ENCODE results near the gene RNF224.

RNF224 gene

DNA sequence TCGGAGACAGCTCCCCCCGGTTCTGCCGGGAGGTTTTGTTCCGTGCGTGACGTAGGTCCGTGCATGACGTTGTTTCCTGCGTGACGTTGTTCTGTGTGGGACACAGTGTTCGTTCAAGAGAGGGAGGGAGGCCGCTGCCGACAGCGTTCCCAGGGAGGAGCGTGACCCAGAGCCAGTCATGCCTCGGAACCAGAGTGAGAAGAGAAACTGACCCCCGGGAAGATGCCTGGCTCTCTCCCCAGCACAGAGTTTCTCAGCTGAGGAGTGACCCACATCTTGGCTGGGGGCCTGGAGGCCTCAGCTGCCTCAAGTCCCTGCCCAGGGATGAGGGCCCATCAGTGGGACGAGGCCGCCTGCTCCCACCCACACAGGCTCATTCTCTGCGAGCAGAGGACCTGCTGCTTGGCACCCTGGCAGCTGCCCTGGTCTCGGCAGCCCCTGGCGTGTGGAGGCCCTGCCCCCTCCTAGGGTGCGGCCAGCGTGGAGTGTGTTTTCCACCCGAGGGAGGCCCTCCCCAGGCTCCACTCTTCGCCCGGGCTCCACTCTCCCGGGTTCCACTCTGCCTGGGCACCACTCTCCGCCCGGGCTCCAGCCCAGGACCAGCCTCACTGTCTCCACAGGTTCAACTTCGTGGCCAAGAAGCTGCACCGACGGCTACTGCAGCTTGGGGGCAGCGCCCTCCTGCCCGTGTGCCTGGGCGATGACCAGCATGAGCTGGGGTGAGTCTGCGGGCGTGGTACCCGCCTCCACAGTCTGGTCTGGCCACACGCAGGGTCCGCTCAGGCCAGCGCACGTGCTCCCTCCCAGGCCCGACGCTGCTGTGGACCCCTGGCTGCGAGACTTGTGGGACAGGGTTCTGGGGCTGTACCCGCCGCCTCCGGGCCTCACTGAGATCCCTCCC is 13.9 kb upstream of the RNF224 start:
- Mint-ChIP-seq H3K4me1 (ENCODE audit: low read depth) (peaks cover 29% of the 10 kb centered on the region), H3K9me3 (no peaks in the 10 kb centered on the region), H3K36me3 (ENCODE audit: low read depth) (peaks cover 87% of the 10 kb centered on the region), H3K27me3 (no peaks in the 10 kb centered on the region), H3K4me3 (no peak overlapping the region), H3K27ac (no peak overlapping the region)
- intact Hi-C loops (cut with micrococcal nuclease) = no loop called here

DNA sequence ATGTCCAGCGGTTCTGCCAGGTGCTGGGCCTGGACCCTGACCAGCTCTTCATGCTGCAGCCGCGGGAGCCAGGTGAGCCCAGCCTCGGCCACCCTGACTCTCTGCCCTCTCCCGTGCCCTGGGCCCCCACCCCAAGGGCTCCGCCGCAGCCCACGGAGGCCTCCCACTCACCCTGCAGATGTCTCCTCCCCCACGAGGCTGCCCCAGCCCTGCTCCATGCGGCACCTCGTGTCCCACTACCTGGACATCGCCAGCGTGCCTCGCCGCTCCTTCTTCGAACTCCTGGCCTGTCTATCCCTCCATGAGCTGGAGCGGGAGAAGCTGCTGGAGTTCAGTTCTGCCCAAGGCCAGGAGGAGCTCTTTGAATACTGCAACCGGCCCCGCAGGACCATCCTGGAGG is 12.7 kb upstream of the RNF224 start:
- H3K27ac Mint-ChIP-seq = no peak overlapping the region
- no peaks in the 10 kb centered on the region for H3K27me3 Mint-ChIP-seq
- intact Hi-C loops (cut with micrococcal nuclease) = no loop called here
- H3K36me3 Mint-ChIP-seq (ENCODE audit: low read depth) = peaks cover 75% of the 10 kb centered on the region
- no peaks in the 10 kb centered on the region for H3K9me3 Mint-ChIP-seq
- no peak overlapping the region for H3K4me3 Mint-ChIP-seq
- peaks cover 36% of the 10 kb centered on the region for H3K4me1 Mint-ChIP-seq (ENCODE audit: low read depth)

DNA sequence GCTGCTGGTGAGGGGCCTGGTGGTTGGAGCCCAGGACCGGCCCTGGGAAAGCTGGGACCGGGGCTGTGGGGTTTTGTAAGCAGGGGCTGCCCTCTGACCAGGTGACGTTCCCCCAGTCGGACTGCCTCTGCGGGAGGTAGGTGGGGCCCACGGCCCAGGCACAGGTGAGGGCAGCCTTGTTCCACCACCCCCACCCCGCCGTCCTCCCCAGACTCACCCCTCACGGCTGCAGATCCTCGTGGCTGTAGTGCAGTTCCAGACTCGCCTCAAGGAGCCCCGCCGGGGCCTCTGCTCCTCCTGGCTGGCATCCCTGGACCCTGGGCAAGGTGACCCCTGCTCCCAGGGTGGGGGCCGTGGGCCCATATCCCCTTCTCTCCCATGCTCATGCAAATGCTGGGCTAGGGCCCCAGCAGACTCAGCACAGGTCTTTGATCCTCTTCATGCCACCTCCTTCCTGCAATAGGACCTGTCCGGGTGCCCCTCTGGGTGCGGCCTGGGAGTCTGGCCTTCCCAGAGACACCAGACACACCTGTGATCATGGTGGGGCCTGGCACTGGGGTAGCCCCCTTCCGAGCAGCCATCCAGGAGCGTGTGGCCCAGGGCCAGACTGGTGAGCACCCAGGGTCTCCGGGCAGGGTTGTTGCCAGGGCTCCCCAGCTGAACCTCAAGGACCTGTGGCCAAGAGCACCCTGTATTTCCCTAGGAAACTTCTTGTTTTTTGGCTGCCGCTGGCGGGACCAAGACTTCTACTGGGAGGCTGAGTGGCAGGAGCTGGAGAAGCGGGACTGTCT is 11.9 kb upstream of the RNF224 start:
- peaks cover 6% of the 10 kb centered on the region for H3K27me3 Mint-ChIP-seq
- H3K36me3 Mint-ChIP-seq (ENCODE audit: low read depth) = peaks cover 67% of the 10 kb centered on the region
- no peaks in the 10 kb centered on the region for H3K9me3 Mint-ChIP-seq
- H3K4me3 Mint-ChIP-seq = no peak overlapping the region
- peaks cover 36% of the 10 kb centered on the region for H3K4me1 Mint-ChIP-seq (ENCODE audit: low read depth)
- peak overlapping the region; percentile 60 for H3K27ac Mint-ChIP-seq
- intact Hi-C loops (cut with micrococcal nuclease) = no loop called here

DNA sequence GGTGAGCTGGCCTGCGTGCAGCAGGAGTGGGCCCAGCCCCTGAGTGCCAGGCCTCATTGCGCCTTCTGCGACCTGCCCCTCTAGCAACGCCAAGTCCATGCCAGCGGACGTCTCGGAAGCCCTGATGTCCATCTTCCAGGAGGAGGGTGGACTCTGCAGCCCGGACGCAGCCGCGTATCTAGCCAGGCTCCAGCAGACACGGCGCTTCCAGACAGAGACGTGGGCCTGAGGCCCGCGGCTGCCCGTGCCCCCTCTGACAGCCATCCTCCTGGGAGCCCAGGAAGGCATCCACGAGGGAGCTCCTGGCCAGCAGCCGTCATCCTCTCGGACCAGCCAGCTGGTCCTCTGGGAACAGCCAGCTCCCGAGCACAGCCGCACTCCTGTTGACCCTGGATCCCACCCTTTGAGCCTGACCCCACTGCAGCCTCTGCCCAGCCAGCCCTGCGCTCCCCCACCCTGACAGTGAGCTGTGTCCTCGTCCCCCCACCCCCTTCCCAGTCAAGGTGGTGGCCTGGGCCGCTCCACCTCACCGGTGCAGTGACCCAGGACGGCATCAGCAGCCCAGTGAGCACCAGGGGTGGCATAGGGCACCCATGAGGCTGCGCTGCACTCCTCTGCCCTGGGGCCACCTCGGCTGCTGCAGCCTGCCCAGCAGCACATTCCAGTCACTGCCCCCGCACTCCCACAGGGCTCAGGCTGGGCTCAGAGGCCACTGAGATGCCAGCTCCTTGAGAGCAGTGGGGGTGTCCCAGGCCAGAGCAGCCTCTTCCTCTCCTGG is 10.9 kb upstream of the RNF224 start:
- no peak overlapping the region for H3K4me3 Mint-ChIP-seq
- H3K27me3 Mint-ChIP-seq = peaks cover 13% of the 10 kb centered on the region
- intact Hi-C loops (cut with micrococcal nuclease) = no loop called here
- H3K36me3 Mint-ChIP-seq (ENCODE audit: low read depth) = peaks cover 57% of the 10 kb centered on the region
- H3K9me3 Mint-ChIP-seq = no peaks in the 10 kb centered on the region
- H3K27ac Mint-ChIP-seq = no peak overlapping the region
- H3K4me1 Mint-ChIP-seq (ENCODE audit: low read depth) = peaks cover 35% of the 10 kb centered on the region

DNA sequence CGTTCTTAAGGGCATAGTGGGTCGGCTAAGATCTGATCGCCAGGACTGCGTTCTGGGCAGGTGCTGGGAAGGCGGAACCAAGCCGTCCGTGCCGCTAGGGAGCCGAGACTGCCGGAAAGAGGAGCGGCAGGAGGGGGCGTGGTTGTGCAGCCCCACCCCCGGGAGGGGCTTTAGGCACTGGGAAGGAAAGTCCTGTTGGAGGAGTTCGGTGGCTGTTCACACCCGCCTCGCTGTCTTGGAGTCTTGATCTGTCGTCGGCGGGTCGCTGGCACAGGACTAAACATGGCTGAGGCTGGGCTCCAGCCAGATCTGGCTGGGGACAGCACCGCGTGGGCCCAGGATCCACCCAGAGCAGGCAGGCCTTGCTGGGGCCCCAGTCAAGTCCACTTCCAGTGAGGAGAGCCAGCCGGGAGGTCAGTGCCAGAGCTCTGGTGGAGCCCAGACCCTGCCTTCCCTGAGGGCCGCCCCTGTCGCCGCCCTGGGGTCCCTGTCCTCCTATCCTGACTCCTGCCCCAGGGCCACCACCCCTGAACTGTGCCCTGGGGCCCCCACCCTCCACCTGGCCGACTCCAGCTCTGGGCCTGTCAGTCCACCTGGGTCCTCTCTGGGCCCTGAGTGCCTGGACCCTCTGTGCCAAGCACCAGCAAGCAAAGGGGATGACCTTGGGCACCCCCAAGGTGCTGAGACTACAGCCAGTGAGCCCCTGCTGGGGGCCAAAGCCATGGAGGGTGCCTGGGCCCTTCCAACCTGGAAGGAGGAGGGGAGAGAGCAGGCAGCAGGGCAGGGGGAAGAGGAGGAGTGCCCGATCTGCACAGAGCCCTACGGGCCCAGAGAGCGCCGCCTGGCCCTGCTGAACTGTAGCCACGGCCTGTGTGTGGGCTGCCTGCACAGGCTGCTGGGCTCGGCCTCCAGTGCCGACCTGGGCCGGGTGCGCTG is 9.8 kb upstream of the RNF224 start:
- intact Hi-C loops (cut with micrococcal nuclease) = no loop called here
- no peaks in the 10 kb centered on the region for H3K9me3 Mint-ChIP-seq
- H3K36me3 Mint-ChIP-seq (ENCODE audit: low read depth) = peaks cover 55% of the 10 kb centered on the region
- H3K4me1 Mint-ChIP-seq (ENCODE audit: low read depth) = peaks cover 32% of the 10 kb centered on the region
- H3K4me3 Mint-ChIP-seq = peak overlapping the region; percentile 28
- peaks cover 14% of the 10 kb centered on the region for H3K27me3 Mint-ChIP-seq
- H3K27ac Mint-ChIP-seq = peak overlapping the region; percentile 51

DNA sequence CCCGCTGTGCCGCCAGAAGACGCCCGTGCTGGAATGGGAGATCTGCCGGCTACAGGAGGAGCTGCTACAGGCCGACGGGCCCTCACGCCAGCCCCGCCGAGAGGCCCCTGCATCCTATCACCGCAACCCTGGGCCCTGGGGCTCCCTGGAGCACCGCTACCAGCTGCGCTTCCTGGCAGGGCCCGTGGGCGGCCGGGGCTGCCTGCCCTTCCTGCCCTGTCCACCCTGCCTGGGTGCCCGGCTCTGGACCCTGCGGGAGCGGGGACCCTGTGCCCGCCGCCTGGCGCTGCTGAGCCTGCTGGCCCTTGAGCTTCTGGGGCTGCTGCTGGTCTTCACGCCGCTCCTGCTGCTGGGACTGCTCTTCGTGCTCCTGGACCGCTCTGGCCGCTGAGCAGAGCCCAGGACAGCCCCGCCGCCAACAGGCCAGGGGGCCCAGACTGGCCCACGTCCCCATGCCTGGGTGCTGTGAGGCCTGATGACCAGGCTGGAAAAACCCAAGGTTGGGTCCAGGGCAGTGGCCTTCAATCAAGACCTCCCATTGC is 9.0 kb upstream of the RNF224 start:
- H3K27me3 Mint-ChIP-seq = peaks cover 14% of the 10 kb centered on the region
- no peak overlapping the region for H3K4me3 Mint-ChIP-seq
- peaks cover 39% of the 10 kb centered on the region for H3K4me1 Mint-ChIP-seq (ENCODE audit: low read depth)
- H3K9me3 Mint-ChIP-seq = no peaks in the 10 kb centered on the region
- intact Hi-C loops (cut with micrococcal nuclease) = no loop called here
- H3K27ac Mint-ChIP-seq = peak overlapping the region; percentile 62
- H3K36me3 Mint-ChIP-seq (ENCODE audit: low read depth) = peaks cover 48% of the 10 kb centered on the region

DNA sequence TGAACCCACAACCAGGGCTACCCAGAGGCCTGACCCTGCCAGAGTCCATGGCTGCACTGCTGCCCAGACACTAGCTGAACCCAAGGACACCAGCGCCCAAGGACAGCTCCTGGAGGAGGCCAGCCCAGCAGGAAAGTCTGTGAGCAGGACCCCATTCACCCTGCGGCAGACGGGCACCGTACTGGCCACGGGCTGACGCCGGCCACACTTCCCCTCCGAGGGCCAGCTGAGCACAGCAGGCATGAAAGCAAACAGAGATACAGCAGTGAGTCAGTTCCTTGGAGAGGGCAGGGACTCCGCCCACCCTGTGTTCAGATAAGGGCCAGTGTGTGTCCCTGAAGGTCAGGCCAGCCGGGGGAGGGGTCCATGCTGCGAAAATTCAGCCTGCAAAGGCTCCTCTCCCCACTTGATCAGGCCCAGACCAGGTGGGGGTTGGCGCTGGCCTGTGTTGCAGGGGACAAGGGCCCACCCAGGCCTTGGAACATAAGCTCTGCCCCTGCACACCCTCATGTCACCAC is 8.5 kb upstream of the RNF224 start:
- Mint-ChIP-seq H3K4me1 (ENCODE audit: low read depth) (peaks cover 39% of the 10 kb centered on the region), H3K27ac (peak overlapping the region; percentile 62), H3K9me3 (no peaks in the 10 kb centered on the region), H3K4me3 (no peak overlapping the region), H3K36me3 (ENCODE audit: low read depth) (peaks cover 43% of the 10 kb centered on the region), H3K27me3 (peaks cover 14% of the 10 kb centered on the region)
- intact Hi-C loops (cut with micrococcal nuclease) = no loop called here

DNA sequence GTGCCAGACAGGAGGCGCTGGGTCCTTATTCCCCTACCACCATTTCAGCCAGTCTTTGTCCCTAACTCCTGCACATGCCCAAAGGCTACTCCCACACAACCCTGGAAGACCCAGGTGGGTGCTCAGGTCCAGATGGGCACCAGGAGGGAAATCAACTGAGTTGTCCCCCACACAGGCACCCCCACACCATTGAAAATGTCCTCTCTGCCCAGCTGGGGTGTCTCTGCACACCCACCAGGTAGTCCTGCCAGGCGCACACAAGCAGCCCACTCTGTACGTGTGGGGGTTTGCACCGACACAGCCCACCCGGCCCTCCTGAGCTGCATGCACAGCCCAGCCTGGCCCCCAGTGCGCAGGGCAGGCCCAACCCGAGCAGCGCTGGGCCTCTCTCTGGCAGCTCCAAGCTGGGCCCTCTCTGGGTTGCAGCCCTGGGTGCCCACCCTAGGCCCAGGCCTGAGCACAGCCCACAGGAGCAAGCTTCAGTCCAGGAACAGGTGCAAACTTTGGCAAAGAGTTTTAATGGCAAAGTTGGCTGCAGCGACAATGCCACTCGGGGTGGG is 7.5 kb upstream of the RNF224 start:
- H3K9me3 Mint-ChIP-seq = no peaks in the 10 kb centered on the region
- H3K27ac Mint-ChIP-seq = no peak overlapping the region
- H3K4me3 Mint-ChIP-seq = no peak overlapping the region
- peaks cover 14% of the 10 kb centered on the region for H3K27me3 Mint-ChIP-seq
- H3K36me3 Mint-ChIP-seq (ENCODE audit: low read depth) = peaks cover 32% of the 10 kb centered on the region
- H3K4me1 Mint-ChIP-seq (ENCODE audit: low read depth) = peaks cover 39% of the 10 kb centered on the region
- intact Hi-C loops (cut with micrococcal nuclease) = loop anchor here (5.0 kb wide), 1 partner anchor 33 kb away; the partner anchor contains the start of genes ANAPC2 and SSNA1

DNA sequence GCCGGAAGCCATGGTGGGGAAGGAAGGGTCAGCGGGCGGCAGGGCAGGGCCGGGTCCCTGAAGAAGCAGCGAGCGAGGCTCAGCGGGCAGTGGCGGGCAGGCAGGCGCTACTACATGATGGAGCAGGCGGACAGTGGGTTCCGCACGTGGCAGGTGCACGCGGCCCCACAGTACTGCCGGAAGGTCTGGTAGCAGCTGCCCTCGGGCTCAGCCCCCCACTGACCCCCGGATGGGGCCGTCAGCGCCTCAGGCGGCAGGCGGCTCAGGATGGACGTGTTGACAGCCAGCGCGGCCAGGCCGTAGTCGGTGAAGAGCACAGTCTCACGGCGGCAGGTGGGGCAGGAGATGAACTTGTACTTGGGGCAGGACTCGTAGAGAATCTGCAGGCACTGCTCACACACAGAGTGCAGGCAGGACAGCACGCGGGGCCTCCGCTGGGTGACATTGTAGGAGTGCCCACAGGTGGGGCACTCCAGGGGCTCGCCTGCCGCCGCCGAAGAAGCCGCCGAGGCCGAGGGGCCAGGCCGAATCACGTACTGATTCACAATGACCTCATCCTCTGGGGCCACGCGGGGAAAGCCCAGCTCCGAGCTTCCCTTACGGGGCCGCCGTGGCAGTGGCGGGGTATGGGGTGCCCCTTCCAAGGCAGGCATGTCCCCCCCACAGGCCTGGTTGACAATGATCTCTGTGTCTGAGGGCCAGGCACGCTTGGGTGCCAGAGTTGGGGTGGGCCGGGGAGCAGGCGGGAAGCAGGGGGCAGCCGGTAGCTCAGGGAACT is 6.8 kb upstream of the RNF224 start:
- Mint-ChIP-seq H3K9me3 (no peaks in the 10 kb centered on the region), H3K4me3 (peak overlapping the region; percentile 40)

DNA sequence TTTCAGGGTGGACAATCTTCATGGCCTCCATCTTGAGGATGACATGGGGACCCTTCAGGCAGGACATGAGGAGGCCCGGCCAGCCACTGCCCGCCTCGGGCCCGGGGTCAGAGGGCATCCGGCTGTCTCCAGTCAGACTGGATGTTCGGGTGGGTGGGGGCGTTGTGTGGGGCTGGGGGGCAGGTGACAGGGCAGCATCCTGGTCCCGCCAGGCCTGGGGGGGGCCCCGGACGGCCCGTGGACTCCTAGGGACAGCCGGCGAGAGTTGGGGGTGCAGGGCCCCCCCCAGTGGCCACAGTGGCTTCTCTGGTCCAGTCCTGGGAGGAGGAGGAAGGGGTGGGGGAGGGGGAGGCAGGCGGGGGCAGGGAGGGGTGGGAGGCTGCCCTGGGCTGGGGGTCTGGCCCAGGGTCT is 6.2 kb upstream of the RNF224 start:
- H3K4me3 Mint-ChIP-seq = peak overlapping the region; percentile 40
- intact Hi-C loops (cut with micrococcal nuclease) = loop anchor here (5.0 kb wide), 1 partner anchor 34 kb away; the partner anchor contains the start of genes ANAPC2 and SSNA1

More for the DNA sequence above, 6.8 kb upstream of the RNF224 start:
- Mint-ChIP-seq H3K27ac (no peak overlapping the region), H3K36me3 (ENCODE audit: low read depth) (peaks cover 26% of the 10 kb centered on the region), H3K27me3 (peaks cover 14% of the 10 kb centered on the region), H3K4me1 (ENCODE audit: low read depth) (peaks cover 43% of the 10 kb centered on the region)
- intact Hi-C loops (cut with micrococcal nuclease) = loop anchor here (5.0 kb wide), 1 partner anchor 33 kb away; the partner anchor contains the start of genes ANAPC2 and SSNA1

DNA sequence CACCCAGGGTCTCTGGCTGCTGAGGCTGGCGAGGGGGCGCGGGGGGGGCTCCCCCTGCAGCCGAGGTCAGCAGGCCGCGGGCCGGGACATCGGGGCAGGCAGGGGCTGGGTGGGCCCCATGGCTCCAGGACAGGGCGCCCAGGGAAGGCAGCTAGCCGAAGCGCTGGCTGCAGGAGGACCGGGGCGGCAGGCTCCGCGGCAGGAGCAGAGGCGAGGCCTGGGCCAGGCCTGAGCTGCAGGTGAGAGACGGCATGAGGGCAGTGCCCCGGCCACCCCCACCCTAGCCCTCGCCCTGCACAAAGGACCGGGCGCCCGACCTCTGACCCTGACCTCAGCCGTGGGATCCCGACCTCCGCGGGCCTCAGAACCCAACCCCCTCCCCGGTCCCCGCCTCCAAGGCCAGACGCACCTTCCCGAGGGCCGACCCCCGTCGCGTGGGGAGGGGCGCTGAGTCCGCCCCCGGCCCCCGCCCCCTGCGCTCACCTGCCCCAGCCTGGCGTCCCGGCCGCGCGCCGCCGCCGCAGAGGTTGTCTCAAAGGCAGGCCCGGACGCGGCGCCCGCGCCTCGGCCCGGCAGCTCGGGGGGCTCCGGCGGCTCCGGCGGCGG is 5.7 kb upstream of the RNF224 start:
- H3K4me1 Mint-ChIP-seq (ENCODE audit: low read depth) = peaks cover 40% of the 10 kb centered on the region

More for the DNA sequence above, 6.2 kb upstream of the RNF224 start:
- H3K9me3 Mint-ChIP-seq = no peaks in the 10 kb centered on the region
- peaks cover 20% of the 10 kb centered on the region for H3K36me3 Mint-ChIP-seq (ENCODE audit: low read depth)
- peaks cover 17% of the 10 kb centered on the region for H3K27me3 Mint-ChIP-seq
- H3K27ac Mint-ChIP-seq = no peak overlapping the region
- H3K4me1 Mint-ChIP-seq (ENCODE audit: low read depth) = peaks cover 45% of the 10 kb centered on the region

More for the DNA sequence above, 5.7 kb upstream of the RNF224 start:
- Mint-ChIP-seq H3K4me3 (peak overlapping the region; percentile 6), H3K36me3 (ENCODE audit: low read depth) (peaks cover 15% of the 10 kb centered on the region), H3K27ac (no peak overlapping the region), H3K9me3 (no peaks in the 10 kb centered on the region), H3K27me3 (peaks cover 22% of the 10 kb centered on the region)
- intact Hi-C loops (cut with micrococcal nuclease) = loop anchor here (2.0 to 5.0 kb wide), 2 partner anchors 17 to 34 kb away; partner anchors contain the start of genes ANAPC2, NDOR1, SSNA1 and TMEM203

All from dendritic cell treated with granulocyte-macrophage colony-stimulating factor and Interleukin-4, amounts not matched to agents 40 ng/mL and 50 ng/mL, for 4 days (primary cell).